Activated B cell treated with CpG ODN at 0.5 μM for 24 hours (primary cell): ENCODE results near the gene GLB1L3. TPM values are rescaled to one million over a fixed set of nuclear protein-coding genes. Genes with fewer than 3 reads are reported as not detected.

Source experiments
- ATAC-seq: fragments of 200-7000 bp; cut with Tn5 transposase; one replicate; pipeline ENCODE4 v1.10.0; 2021; ENCODE audit warnings: low read depth, mild to moderate bottlenecking, moderate library complexity
- CTCF ChIA-PET: fragments of 350-600 bp; sonication (Branson Sonifier 250); formaldehyde crosslinking; loops from one replicate; lab custom pipeline; 2021; ENCODE audit warnings: antibody characterized with exemption; lab: Charles Lee
- POLR2A ChIA-PET: fragments of 350-600 bp; sonication (Branson Sonifier 250); formaldehyde crosslinking; loops from one replicate; lab custom pipeline; 2021; ENCODE audit warnings: antibody characterized with exemption; lab: Charles Lee
- DNase-seq: peaks from one replicate; pipeline ENCODE4 v3.0.0; 2022
- H3K27ac Mint-ChIP-seq: one replicate; pipeline ENCODE4 v1.8.0; 2020; ENCODE audit warnings: mixed read lengths
- H3K27me3 Mint-ChIP-seq: one replicate; pipeline ENCODE4 v1.8.0; 2021; ENCODE audit warnings: mixed read lengths
- H3K36me3 Mint-ChIP-seq: one replicate; pipeline ENCODE4 v1.8.0; 2021; ENCODE audit warnings: low read depth, mixed read lengths
- H3K4me1 Mint-ChIP-seq: one replicate; pipeline ENCODE4 v1.8.0; 2021; ENCODE audit warnings: mixed read lengths
- H3K4me3 Mint-ChIP-seq: one replicate; pipeline ENCODE4 v1.8.0; 2020; ENCODE audit warnings: mild to moderate bottlenecking, mixed read lengths
- H3K9me3 Mint-ChIP-seq: one replicate; pipeline ENCODE4 v1.8.0; 2020; ENCODE audit warnings: mixed read lengths
- CTCF ChIP-seq: fragments of 200-600 bp; IDR thresholded peaks from one replicate; pipeline ENCODE4 v1.8.0; 2022; ENCODE audit warnings: antibody characterized with exemption, mild to moderate bottlenecking
- intact Hi-C: fragments of 100-400 bp; cut with micrococcal nuclease; formaldehyde crosslinking; loops from one replicate; pipeline ENCODE4 v1.15.1; 2024
- total RNA-seq: library from RNA; stranded (reverse); gene quantifications from 2 replicates; pipeline ENCODE4 v1.2.3, GENCODE V29; 2022

The GLB1L3 gene
- total RNA-seq, 1 donor from 2014 or later: not detected

- ATAC-seq (no peak), DNase-seq (no peak)
- peaks cover 10% of the 10 kb centered on the region for H3K27me3 Mint-ChIP-seq
- TF ChIP-seq CTCF: no peak
- H3K36me3 Mint-ChIP-seq: no peaks in the 10 kb centered on the region
- POLR2A ChIA-PET: no interaction called here
- intact Hi-C loops: no loop called here
- H3K4me1 Mint-ChIP-seq: no peaks in the 10 kb centered on the region
- H3K9me3 Mint-ChIP-seq: no peaks in the 10 kb centered on the region
- CTCF ChIA-PET: no interaction called here
- H3K4me3 Mint-ChIP-seq: no peak overlapping the region
- H3K27ac Mint-ChIP-seq: no peak overlapping the region
Measured at GRCh38 chr11:134287561-134287960, 11.4 kb downstream of the GLB1L3 start.

DNA sequence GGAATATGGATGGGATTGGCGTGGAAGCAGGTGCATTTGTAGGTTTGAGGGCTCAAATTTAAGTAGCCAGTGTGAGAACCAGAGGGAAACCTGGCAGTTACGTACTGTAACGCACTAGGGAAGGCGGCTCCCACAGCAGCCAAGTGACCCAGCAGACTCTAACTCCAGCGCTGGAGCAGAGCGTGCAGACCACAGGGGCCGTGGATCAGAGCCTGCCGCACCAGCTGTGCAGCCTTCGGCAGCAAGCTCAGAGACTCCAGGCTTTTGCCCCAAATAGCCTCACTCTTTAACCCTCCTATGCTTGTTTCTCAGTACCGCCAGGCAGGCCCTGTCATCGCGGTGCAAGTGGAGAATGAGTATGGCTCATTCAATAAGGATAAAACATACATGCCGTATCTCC, 12.3 kb downstream of the GLB1L3 start:
- ChIA-PET POLR2A (no interaction called here), CTCF (no interaction called here)
- no peak overlapping the region for H3K4me3 Mint-ChIP-seq
- H3K27me3 Mint-ChIP-seq: peaks cover 8% of the 10 kb centered on the region
- no peak for ATAC-seq
- DNase-seq: no peak
- H3K36me3 Mint-ChIP-seq: no peaks in the 10 kb centered on the region
- no peaks in the 10 kb centered on the region for H3K9me3 Mint-ChIP-seq
- TF ChIP-seq CTCF: no peak
- no peaks in the 10 kb centered on the region for H3K4me1 Mint-ChIP-seq
- no peak overlapping the region for H3K27ac Mint-ChIP-seq
- intact Hi-C loops: no loop called here

DNA sequence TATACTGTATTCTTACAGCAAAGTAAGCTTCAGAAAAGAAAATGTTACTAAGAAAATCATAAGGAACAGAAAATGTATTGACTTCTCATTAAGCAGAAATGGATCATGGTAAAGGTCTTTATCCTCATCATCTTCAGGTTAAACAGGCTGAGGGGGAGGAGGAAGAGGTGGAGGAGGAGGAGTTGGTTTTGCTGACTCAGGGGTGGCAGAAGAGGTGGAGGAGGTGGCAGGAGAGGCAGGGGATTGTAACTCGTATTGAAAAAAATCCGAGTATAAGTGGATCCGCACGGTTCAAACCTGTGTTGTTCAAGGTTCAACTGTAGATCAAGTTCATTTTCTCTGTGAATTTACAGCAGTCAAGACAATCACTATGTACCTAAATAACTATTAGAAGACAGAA, 13.0 kb downstream of the GLB1L3 start:
- Mint-ChIP-seq H3K4me1 (no peaks in the 10 kb centered on the region), H3K27me3 (peaks cover 4% of the 10 kb centered on the region), H3K36me3 (no peaks in the 10 kb centered on the region), H3K4me3 (no peak overlapping the region), H3K9me3 (no peaks in the 10 kb centered on the region), H3K27ac (no peak overlapping the region)
- DNase-seq: no peak
- intact Hi-C loops: no loop called here
- POLR2A ChIA-PET: no interaction called here
- CTCF ChIA-PET: no interaction called here
- no peak for TF ChIP-seq CTCF
- ATAC-seq: no peak

DNA sequence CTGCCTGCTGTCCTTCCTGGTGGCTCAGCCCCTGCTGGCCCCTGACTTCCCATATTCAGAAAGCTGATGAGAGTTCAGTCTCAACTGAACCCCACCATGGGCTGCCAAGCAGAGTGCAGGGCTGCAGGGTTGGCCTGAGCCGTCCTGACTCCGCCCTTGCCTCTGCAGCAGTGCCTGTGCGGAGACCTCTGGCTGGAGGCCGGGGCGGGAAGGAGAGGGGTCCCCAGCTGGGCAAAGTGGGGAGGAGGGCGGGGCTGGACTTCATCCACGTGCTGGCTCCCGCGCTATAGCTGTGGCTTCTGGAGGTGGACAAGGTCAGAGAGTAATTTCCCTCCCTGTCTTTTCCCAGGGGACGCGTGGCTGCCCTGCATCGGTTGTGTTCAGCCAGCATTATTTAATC, 13.6 kb downstream of the GLB1L3 start:
- Mint-ChIP-seq H3K27ac (no peak overlapping the region), H3K4me3 (no peak overlapping the region), H3K36me3 (no peaks in the 10 kb centered on the region), H3K9me3 (no peaks in the 10 kb centered on the region), H3K27me3 (peaks cover 8% of the 10 kb centered on the region), H3K4me1 (no peaks in the 10 kb centered on the region)
- ATAC-seq: no peak
- DNase-seq: no peak
- no peak for TF ChIP-seq CTCF
- CTCF ChIA-PET: no interaction called here
- POLR2A ChIA-PET: no interaction called here
- intact Hi-C loops: no loop called here

- no peak for DNase-seq
- H3K4me3 Mint-ChIP-seq: no peak overlapping the region
- H3K4me1 Mint-ChIP-seq: no peaks in the 10 kb centered on the region
- POLR2A ChIA-PET: no interaction called here
- H3K36me3 Mint-ChIP-seq: no peaks in the 10 kb centered on the region
- no peak for TF ChIP-seq CTCF
- no peak for ATAC-seq
- no peaks in the 10 kb centered on the region for H3K9me3 Mint-ChIP-seq
- H3K27me3 Mint-ChIP-seq: peaks cover 8% of the 10 kb centered on the region
- CTCF ChIA-PET: no interaction called here
- no peak overlapping the region for H3K27ac Mint-ChIP-seq
- intact Hi-C loops: no loop called here
Measured at GRCh38 chr11:134290646-134291045, 14.5 kb downstream of the GLB1L3 start.
